Midbrain (tissue), 1 donor: Measurements from ENCODE around the gene PDLIM7.

Experiments used
- DNase-seq: peaks from one replicate; lab custom pipeline; 2025; lab: John Stamatoyannopoulos, UW

The PDLIM7 gene

GRCh38 chr5:177524539-177524900 lies 27.1 kb upstream of the PDLIM7 start:
- no peak for DNase-seq

DNA sequence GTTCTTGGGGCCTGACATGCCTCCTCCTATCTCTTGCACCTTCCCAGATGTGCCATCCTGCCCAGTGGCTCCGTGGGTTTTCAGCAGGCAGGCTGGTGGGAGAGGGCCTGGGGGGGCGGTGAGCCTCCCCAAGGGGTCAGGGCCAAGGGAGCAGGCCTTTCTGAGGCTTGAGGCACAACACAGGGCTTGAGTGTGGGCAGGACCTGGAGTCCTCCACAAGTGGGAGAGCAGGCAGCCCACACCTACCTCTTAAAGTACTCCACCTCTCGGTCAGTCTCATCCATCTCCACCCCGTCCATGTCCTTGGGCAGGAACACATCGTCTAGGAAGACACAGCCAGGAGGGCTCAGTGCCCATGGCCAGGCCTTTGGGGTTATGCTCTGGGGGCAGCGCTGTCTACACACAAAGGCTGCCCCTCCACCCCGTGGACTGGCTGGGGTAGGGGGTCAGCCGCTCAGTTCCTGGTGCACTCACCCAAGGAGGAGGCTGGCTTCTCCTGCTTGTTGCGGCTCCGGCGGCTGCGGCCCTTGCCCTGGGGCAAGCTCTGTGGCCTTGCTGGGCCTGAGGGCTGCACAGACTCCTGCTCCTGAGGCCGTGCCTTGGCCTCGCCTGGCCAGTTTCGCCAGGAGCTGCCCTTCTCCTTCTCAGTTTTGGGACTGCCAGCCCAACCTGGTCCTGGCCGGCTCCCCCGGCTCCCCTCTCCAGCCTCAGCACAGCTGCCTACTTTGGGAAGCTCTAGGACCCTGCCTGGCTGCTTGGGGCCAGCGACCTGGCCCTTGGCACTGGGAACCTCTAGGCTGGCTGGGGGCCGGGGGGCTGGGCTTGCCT lies 26.5 kb upstream of the PDLIM7 start:
- DNase-seq: no peak

- DNase-seq: no peak
Observed at GRCh38 chr5:177520916-177521513, 23.6 kb upstream of the PDLIM7 start.

GRCh38 chr5:177520271-177520670 lies 22.9 kb upstream of the PDLIM7 start:
- no peak for DNase-seq

- DNase-seq: no peak
Observed at GRCh38 chr5:177519463-177520235, 22.2 kb upstream of the PDLIM7 start.

DNA sequence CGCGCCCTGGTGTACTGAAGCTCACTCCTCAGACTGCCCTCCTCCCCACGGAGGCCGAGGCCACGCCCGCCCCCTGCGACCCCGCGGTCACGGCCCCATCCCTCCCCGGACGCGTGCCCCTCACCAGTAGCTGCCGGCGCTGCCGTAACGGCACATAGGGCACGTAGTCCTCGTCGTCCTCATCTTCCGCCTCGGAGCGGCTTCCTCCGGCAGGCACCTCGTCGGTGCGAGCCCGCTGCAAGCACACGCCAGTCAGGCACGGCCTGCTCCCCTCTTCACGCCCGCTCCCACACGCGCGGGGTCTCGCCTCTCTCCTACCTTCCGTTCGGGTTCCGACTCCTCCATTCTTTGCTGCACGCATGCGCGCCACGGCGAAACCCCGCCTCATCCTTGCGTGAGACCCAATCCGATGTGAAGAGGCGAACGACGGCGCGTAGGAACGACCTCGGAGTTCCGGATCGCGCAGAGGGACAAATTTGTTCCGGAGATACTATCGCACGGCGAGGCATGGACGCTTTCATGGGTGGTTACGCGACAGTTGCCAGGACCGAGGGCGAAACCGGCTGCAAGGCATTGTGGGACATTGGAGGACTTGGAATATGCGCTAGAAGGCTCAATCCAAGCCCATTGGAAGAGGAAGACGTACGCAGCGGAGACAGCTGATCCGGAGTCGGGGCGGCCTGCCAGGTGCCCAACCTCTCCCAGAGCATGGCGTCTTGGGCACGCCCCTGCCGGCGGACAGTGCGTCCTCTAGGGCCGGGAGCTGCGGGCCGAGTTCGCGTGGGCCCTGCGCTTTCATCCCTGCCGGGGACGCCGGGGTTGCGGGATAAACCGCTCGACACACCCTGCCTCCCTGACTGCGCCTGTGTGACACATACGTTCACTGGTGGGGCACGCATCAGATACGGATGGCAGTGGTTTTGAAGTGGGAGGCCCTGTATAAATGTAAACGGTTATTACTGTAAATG lies 19.5 kb upstream of the PDLIM7 start, which contains the start of gene DDX41:
Gene DDX41 (minus strand): TSS at position 361 of the 968 bp plus-strand sequence. CDS start 16 bp downstream, at position 345.
- peak; percentile 99 for DNase-seq

GRCh38 chr5:177515580-177515979 lies 18.2 kb upstream of the PDLIM7 start:
- DNase-seq: no peak

- DNase-seq: no peak
Observed at GRCh38 chr5:177514541-177514940, 17.1 kb upstream of the PDLIM7 start.

GRCh38 chr5:177513500-177513899 lies 16.1 kb upstream of the PDLIM7 start:
- no peak for DNase-seq

DNA sequence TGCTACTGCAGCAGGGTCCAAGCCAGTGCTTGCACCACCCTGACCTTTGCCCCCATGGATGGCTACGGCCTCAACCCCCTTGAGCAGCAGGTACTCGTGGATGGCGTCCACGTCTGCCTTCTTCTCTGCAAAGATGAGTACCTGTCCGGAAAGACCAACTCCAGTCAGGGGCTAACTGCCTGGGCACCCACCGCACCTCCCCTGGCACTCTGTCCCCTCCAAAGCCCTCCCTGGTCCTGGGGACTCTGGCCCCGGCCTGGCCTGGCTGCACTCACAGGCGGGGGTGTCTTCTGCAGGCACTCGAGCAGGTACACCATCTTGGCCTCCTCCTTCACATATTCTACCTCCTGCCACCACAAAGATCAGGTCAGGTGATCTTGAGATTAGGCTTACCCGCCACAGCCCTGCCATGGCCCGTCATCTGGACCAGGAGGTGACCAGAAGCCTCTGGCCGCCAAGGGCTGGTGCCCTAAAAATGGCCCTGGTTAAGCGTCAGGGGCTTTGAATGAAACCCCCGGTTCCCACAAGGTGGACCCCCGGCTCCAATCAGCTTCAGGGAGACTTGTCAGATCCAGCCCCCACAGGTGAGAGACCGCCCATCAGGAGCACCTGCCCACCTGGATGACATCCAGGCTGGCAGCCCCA lies 15.5 kb upstream of the PDLIM7 start:
- no peak for DNase-seq

- no peak for DNase-seq
Observed at GRCh38 chr5:177511796-177512675, 14.6 kb upstream of the PDLIM7 start.

GRCh38 chr5:177511181-177511580 lies 13.8 kb upstream of the PDLIM7 start:
- no peak for DNase-seq

- DNase-seq: no peak
Observed at GRCh38 chr5:177510567-177511053, 13.2 kb upstream of the PDLIM7 start.

- no peak for DNase-seq
Observed at GRCh38 chr5:177509991-177510566, 12.7 kb upstream of the PDLIM7 start.

DNA sequence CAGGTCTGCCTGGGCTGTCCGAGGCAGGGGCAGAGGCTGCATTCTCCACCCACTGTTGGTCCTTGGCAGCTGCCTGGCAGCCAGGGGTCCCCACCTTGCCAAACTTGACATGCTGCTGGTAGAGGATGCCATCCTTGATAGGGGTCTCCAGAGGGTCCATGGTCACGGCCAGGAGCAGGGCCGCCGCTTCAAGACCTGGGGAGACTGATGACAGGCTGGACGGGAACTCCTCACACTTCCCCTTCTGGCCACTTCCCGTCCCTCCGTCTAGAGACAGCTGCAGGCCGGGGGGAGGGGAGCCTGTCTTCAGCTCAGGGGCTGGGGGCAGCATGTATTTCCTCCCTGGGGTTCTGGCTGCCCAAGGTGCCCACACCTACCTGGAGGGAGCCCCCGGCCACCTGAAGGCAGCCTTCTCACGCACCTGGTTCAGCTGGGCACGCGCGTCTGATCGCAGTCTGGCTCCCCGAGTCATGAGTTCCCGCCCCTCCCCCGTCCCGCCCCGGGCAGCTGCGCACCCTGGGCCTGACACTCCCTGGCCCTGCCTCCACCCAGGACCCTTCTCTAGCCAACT lies 12.1 kb upstream of the PDLIM7 start, which contains the start of gene DOK3:
Gene DOK3 (minus strand): TSS at position 446 of the 571 bp plus-strand sequence. CDS start 286 bp downstream, at position 160.
- no peak for DNase-seq

DNA sequence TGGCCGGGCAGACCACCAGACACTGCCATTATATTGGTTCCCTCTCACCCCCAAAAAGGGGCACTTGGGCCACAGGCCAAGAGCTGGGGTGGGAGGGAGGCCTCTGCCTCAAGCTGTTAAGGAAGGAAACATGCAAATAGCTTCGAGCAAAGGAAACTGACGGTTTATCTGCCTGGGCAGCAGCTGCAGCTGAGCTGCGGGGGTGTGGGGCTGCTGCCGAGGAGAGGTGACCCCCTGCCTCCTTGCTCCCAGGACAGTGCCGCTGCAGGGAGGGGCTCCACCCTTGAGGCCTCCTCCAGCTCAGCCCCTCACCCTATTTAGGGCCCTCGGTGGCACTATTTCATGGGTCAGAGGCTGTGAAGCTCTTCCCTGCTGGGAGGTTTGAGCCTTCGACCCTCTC lies 11.4 kb upstream of the PDLIM7 start:
- no peak for DNase-seq

GRCh38 chr5:177508221-177508611 lies 10.8 kb upstream of the PDLIM7 start:
- no peak for DNase-seq

DNA sequence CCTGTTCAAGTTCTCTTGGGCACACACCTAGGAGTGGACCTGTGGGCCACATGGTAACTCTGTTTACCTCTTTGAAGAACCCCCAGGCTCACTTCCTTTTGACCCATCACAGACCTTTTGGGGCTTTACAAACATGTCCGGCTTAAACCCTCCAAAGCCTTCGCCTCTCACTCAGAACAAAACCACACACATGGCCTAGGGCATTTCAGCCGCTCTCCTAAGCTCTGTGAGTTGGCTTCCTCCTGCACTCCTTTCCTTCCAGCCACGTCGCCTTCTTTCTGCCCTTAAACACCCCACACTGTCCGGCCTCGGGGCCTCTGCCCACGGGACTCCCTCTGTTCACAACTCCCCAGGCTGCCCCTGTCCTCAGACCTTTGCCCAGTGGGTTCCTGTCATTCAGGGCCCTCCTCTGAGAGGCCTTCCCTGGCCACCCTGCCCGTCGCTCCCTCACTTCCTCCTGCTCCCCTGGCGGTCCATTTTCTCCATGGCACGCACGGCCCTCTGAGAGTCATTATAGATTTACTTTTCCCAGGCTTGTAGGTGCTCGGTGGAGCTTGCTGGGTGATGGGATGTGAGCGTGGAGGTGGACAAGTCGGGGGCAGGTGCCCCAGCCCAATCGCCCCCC lies 10.3 kb upstream of the PDLIM7 start:
- DNase-seq: no peak

- DNase-seq: no peak
Observed at GRCh38 chr5:177507165-177507564, 9.8 kb upstream of the PDLIM7 start.
